ENCODE measurements around the gene ARL4C. TPM values are rescaled to one million over a fixed set of nuclear protein-coding genes. Genes with fewer than 3 reads are reported as not detected.

The ARL4C gene
- total RNA-seq, 4 donors from 2014 or later = 4.5 to 23.9 (median 5.9) TPM

GRCh38 chr2:234518986-234519642 is 22.2 kb upstream of the ARL4C start:
- no peak overlapping the region for H3K4me3 ChIP-seq
- TF ChIP-seq POLR2A (IDR thresholded peaks at IDR 0.05) = no peak
- TF ChIP-seq CTCF (IDR thresholded peaks at IDR 0.05) = no peak

GRCh38 chr2:234517971-234518370 is 21.1 kb upstream of the ARL4C start:
- Histone ChIP-seq H3K4me3 (no peak overlapping the region), H3K36me3 (no peaks in the 10 kb centered on the region), H3K9me3 (no peaks in the 10 kb centered on the region), H3K27me3 (no peaks in the 10 kb centered on the region), H3K27ac (no peak overlapping the region), H3K4me1 (no peaks in the 10 kb centered on the region)
- DNase-seq = no peak
- TF ChIP-seq CTCF (IDR thresholded peaks at IDR 0.05) (no peak), POLR2A (IDR thresholded peaks at IDR 0.05) (no peak)

More at GRCh38 chr2:234518986-234519642, 22.2 kb upstream of the ARL4C start:
- DNase-seq = no peak
- Histone ChIP-seq H3K4me1 (no peaks in the 10 kb centered on the region), H3K36me3 (no peaks in the 10 kb centered on the region), H3K27ac (no peak overlapping the region), H3K9me3 (no peaks in the 10 kb centered on the region), H3K27me3 (no peaks in the 10 kb centered on the region)

GRCh38 chr2:234514873-234515638 is 18.2 kb upstream of the ARL4C start:
- Histone ChIP-seq H3K27ac (no peak overlapping the region), H3K4me3 (no peak overlapping the region), H3K9me3 (no peaks in the 10 kb centered on the region), H3K4me1 (no peaks in the 10 kb centered on the region), H3K27me3 (no peaks in the 10 kb centered on the region), H3K36me3 (no peaks in the 10 kb centered on the region)
- TF ChIP-seq POLR2A (IDR thresholded peaks at IDR 0.05) = no peak
- TF ChIP-seq CTCF (IDR thresholded peaks at IDR 0.05) = no peak
- DNase-seq = no peak

- no peak for TF ChIP-seq CTCF (IDR thresholded peaks at IDR 0.05)
- no peak for DNase-seq
- Histone ChIP-seq H3K27ac (no peak overlapping the region), H3K4me1 (no peaks in the 10 kb centered on the region), H3K4me3 (no peak overlapping the region), H3K27me3 (no peaks in the 10 kb centered on the region), H3K36me3 (no peaks in the 10 kb centered on the region), H3K9me3 (no peaks in the 10 kb centered on the region)
These were observed 17.2 kb upstream of the ARL4C start for GRCh38 chr2:234514099-234514498.

- TF ChIP-seq POLR2A (IDR thresholded peaks at IDR 0.05) (no peak), CTCF (IDR thresholded peaks at IDR 0.05) (no peak)
- Histone ChIP-seq H3K27me3 (no peaks in the 10 kb centered on the region), H3K27ac (no peak overlapping the region), H3K4me3 (no peak overlapping the region), H3K4me1 (no peaks in the 10 kb centered on the region), H3K9me3 (no peaks in the 10 kb centered on the region), H3K36me3 (no peaks in the 10 kb centered on the region)
- no peak for DNase-seq
These were observed 16.2 kb upstream of the ARL4C start for GRCh38 chr2:234512884-234513669.
